ENCODE results near the gene PABPC4L. TPM values are rescaled to one million over a fixed set of nuclear protein-coding genes. Genes with fewer than 3 reads are reported as not detected.

PABPC4L gene
- total and polyA plus RNA-seq, 2 donors (not counting 1 experiment from before 2014, with no cell fraction given) = 0.90 to 1.2 TPM

GRCh38 chr4:134178706-134179105, 22.9 kb downstream of the PABPC4L start:
- no peaks in the 10 kb centered on the region for H3K36me3 ChIP-seq (ENCODE audit: control insufficient read depth, insufficient read depth, low read length)
- no peak for TF ChIP-seq EZH2 (IDR thresholded peaks at IDR 0.05; ENCODE audit: low read length, missing control alignments)
- TF ChIP-seq, protein P1, sequence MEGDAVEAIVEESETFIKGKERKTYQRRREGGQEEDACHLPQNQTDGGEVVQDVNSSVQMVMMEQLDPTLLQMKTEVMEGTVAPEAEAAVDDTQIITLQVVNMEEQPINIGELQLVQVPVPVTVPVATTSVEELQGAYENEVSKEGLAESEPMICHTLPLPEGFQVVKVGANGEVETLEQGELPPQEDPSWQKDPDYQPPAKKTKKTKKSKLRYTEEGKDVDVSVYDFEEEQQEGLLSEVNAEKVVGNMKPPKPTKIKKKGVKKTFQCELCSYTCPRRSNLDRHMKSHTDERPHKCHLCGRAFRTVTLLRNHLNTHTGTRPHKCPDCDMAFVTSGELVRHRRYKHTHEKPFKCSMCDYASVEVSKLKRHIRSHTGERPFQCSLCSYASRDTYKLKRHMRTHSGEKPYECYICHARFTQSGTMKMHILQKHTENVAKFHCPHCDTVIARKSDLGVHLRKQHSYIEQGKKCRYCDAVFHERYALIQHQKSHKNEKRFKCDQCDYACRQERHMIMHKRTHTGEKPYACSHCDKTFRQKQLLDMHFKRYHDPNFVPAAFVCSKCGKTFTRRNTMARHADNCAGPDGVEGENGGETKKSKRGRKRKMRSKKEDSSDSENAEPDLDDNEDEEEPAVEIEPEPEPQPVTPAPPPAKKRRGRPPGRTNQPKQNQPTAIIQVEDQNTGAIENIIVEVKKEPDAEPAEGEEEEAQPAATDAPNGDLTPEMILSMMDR (conservative IDR thresholded peaks at IDR 0.05 in 1 of 2, IDR thresholded peaks at IDR 0.05 in 1 of 2; ENCODE audit: low read depth in 1 of 2, low read length in 2 of 2) = no peak
- no peak overlapping the region for H3K4me2 ChIP-seq (ENCODE audit: extremely low read depth, insufficient read depth, low read length)

GRCh38 chr4:134174271-134174670, 27.3 kb downstream of the PABPC4L start:
- no peaks in the 10 kb centered on the region for H3K27me3 ChIP-seq (ENCODE audit: control insufficient read depth, insufficient read depth, low read length)
- H3K27ac ChIP-seq (ENCODE audit: insufficient read depth, low read length) = no peak overlapping the region
- H3K9ac ChIP-seq (ENCODE audit: insufficient read depth, low read length) = no peak overlapping the region
- H3K4me2 ChIP-seq (ENCODE audit: extremely low read depth, insufficient read depth, low read length) = no peak overlapping the region
- no peaks in the 10 kb centered on the region for H3K79me2 ChIP-seq (ENCODE audit: control insufficient read depth, insufficient read depth, low read length)
- no peaks in the 10 kb centered on the region for H3K36me3 ChIP-seq (ENCODE audit: control insufficient read depth, insufficient read depth, low read length)
- H3K4me1 ChIP-seq (ENCODE audit: control insufficient read depth, extremely low read depth, insufficient read depth, low read length) = no peaks in the 10 kb centered on the region
- no peak overlapping the region for H2AFZ ChIP-seq (ENCODE audit: low read length)
- no peak for DNase-seq (ENCODE audit: low read depth in 2 of 2)
- no peak overlapping the region for H3K4me3 ChIP-seq (replicated peaks in 1 of 4; ENCODE audit: control extremely low read depth in 1 of 4, insufficient read depth in 1 of 4, low read depth in 3 of 4, low read length in 4 of 4)
- no peak for TF ChIP-seq EZH2 (IDR thresholded peaks at IDR 0.05; ENCODE audit: low read length, missing control alignments)
- TF ChIP-seq, protein P1 (conservative IDR thresholded peaks at IDR 0.05 in 1 of 2, IDR thresholded peaks at IDR 0.05 in 1 of 2; ENCODE audit: low read depth in 1 of 2, low read length in 2 of 2) = no peak
- no peaks in the 10 kb centered on the region for H3K9me3 ChIP-seq (ENCODE audit: control insufficient read depth, insufficient read depth, low read depth, low read length)
- H4K20me1 ChIP-seq (ENCODE audit: control insufficient read depth, extremely low read depth, insufficient read depth, low read length) = no peaks in the 10 kb centered on the region

More at GRCh38 chr4:134178706-134179105, 22.9 kb downstream of the PABPC4L start:
- Histone ChIP-seq H3K4me3 (replicated peaks in 1 of 4; ENCODE audit: control extremely low read depth in 1 of 4, insufficient read depth in 1 of 4, low read depth in 3 of 4, low read length in 4 of 4) (no peak overlapping the region), H2AFZ (ENCODE audit: low read length) (no peak overlapping the region), H4K20me1 (ENCODE audit: control insufficient read depth, extremely low read depth, insufficient read depth, low read length) (no peaks in the 10 kb centered on the region), H3K27me3 (ENCODE audit: control insufficient read depth, insufficient read depth, low read length) (no peaks in the 10 kb centered on the region), H3K27ac (ENCODE audit: insufficient read depth, low read length) (no peak overlapping the region), H3K4me1 (ENCODE audit: control insufficient read depth, extremely low read depth, insufficient read depth, low read length) (no peaks in the 10 kb centered on the region), H3K9me3 (ENCODE audit: control insufficient read depth, insufficient read depth, low read depth, low read length) (no peaks in the 10 kb centered on the region), H3K79me2 (ENCODE audit: control insufficient read depth, insufficient read depth, low read length) (no peaks in the 10 kb centered on the region), H3K9ac (ENCODE audit: insufficient read depth, low read length) (no peak overlapping the region)
- DNase-seq (ENCODE audit: low read depth in 2 of 2) = peak in 1 of 2 donors; percentile 25

DNA sequence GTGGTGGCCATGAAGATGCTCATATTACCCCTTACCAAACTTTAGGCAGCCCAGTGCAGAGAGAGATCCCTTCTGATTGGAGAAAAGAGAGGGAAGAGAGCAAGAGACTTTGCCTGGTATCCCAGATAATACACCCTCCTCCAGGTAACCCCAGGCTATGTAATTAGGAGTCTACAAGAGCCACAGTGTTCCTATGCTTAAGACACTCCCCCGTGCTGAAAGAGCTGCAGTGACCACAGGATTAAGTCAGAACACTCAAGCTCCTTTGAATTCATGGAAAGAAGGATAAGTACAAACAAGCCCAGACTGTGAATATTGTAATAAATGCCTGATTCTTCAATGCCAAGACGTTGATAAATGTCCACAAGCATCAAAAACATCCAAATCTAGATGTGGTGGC, 41.4 kb downstream of the PABPC4L start:
- no peak overlapping the region for H3K27ac ChIP-seq (ENCODE audit: insufficient read depth, low read length)
- no peak for DNase-seq (ENCODE audit: low read depth in 2 of 2)
- H2AFZ ChIP-seq (ENCODE audit: low read length) = no peak overlapping the region
- H3K4me2 ChIP-seq (ENCODE audit: extremely low read depth, insufficient read depth, low read length) = no peak overlapping the region
- H3K36me3 ChIP-seq (ENCODE audit: control insufficient read depth, insufficient read depth, low read length) = no peaks in the 10 kb centered on the region
- H3K79me2 ChIP-seq (ENCODE audit: control insufficient read depth, insufficient read depth, low read length) = no peaks in the 10 kb centered on the region
- H3K27me3 ChIP-seq (ENCODE audit: control insufficient read depth, insufficient read depth, low read length) = no peaks in the 10 kb centered on the region
- H3K9ac ChIP-seq (ENCODE audit: insufficient read depth, low read length) = no peak overlapping the region
- TF ChIP-seq, protein P1 (conservative IDR thresholded peaks at IDR 0.05 in 1 of 2, IDR thresholded peaks at IDR 0.05 in 1 of 2; ENCODE audit: low read depth in 1 of 2, low read length in 2 of 2) = no peak
- no peak for TF ChIP-seq EZH2 (IDR thresholded peaks at IDR 0.05; ENCODE audit: low read length, missing control alignments)
- H3K9me3 ChIP-seq (ENCODE audit: control insufficient read depth, insufficient read depth, low read depth, low read length) = no peaks in the 10 kb centered on the region
- no peaks in the 10 kb centered on the region for H4K20me1 ChIP-seq (ENCODE audit: control insufficient read depth, extremely low read depth, insufficient read depth, low read length)
- H3K4me1 ChIP-seq (ENCODE audit: control insufficient read depth, extremely low read depth, insufficient read depth, low read length) = no peaks in the 10 kb centered on the region
- no peak overlapping the region for H3K4me3 ChIP-seq (replicated peaks in 1 of 4; ENCODE audit: control extremely low read depth in 1 of 4, insufficient read depth in 1 of 4, low read depth in 3 of 4, low read length in 4 of 4)
